Tibial nerve (tissue), 4 donors: Measurements from ENCODE around the gene MAMDC4. TPM values are rescaled to one million over a fixed set of nuclear protein-coding genes. Genes with fewer than 3 reads are reported as not detected.

Source experiments
- DNase-seq, 2 donors: peaks; one replicate each; pipeline ENCODE4 v3.0.0-alpha.2; 2019; ENCODE audit warnings: low spot score in 2 of 2
- H3K27ac ChIP-seq, 4 donors: fragments of 200-600 bp; sonication (generic) in 3 of 4; one replicate each; pipeline ENCODE4 v1.5.1; 2017 to 2019; ENCODE audit warnings: mild to moderate bottlenecking in 1 of 4
- H3K27me3 ChIP-seq, 2 donors: fragments of 200-600 bp; sonication (generic) in 1 of 2; one replicate each; pipeline versions ENCODE4 v1.5.1 to v1.6.0; 2017 to 2019
- H3K36me3 ChIP-seq, 3 donors: fragments of 200-600 bp; sonication (generic); one replicate each; pipeline ENCODE4 v1.5.1; 2018 to 2019
- H3K4me1 ChIP-seq, 4 donors: fragments of 200-600 bp; sonication (generic) in 3 of 4; one replicate each; pipeline ENCODE4 v1.5.1; 2017 to 2019
- H3K4me3 ChIP-seq, 4 donors: fragments of 200-600 bp; sonication (generic) in 3 of 4; one replicate each; pipeline ENCODE4 v1.5.1; 2017 to 2019; ENCODE audit warnings: mild to moderate bottlenecking in 1 of 4, moderate library complexity in 1 of 4
- H3K9me3 ChIP-seq, 4 donors: fragments of 200-600 bp; sonication (generic) in 3 of 4; one replicate each; pipeline ENCODE4 v1.5.1; 2017 to 2019
- CTCF ChIP-seq, 5 experiments: fragments of 200-600 bp in 3 of 5; fragments of 450-650 bp in 2 of 5; sonication (generic) in 3 of 5; IDR thresholded peaks; one replicate each; pipeline ENCODE4 v1.5.1; 2016 to 2019; ENCODE audit warnings: antibody characterized with exemption in 5 of 5, mild to moderate bottlenecking in 3 of 5, moderate library complexity in 2 of 5
- EP300 ChIP-seq, 2 donors: sonication (generic); formaldehyde crosslinking; IDR thresholded peaks; one replicate each; pipeline ENCODE4 v1.6.1; 2017; ENCODE audit warnings: antibody characterized with exemption in 2 of 2, mild to moderate bottlenecking in 1 of 2
- POLR2A ChIP-seq, 2 donors: fragments of 450-650 bp; IDR thresholded peaks; one replicate each; pipeline ENCODE4 v1.6.1; 2017; ENCODE audit warnings: antibody characterized with exemption in 2 of 2, mild to moderate bottlenecking in 2 of 2, moderate library complexity in 2 of 2
- WGBS, 2 donors: methylation state at CpG; one replicate each; pipeline ENCODE4 v1.1.5; 2018; 5-methylcytosine and 5-hydroxymethylcytosine counted together
- total RNA-seq, 4 donors: library from RNA; depleted of rRNA; stranded (reverse); fragments of >200 nt; gene quantifications; one replicate each; pipeline ENCODE4 v1.1.0, GENCODE V29; 2016

MAMDC4 gene
- total RNA-seq, 4 donors from 2014 or later, result 1.5 to 8.1 (median 4.4) TPM

GRCh38 chr9:136823136-136824046, 28.8 kb upstream of the MAMDC4 start:
- TF ChIP-seq POLR2A (IDR thresholded peaks at IDR 0.05), result no peak
- no peak for TF ChIP-seq EP300 (IDR thresholded peaks at IDR 0.05)
- Histone ChIP-seq H3K36me3 (peaks cover 0 to 55% (median 0%) of the 10 kb centered on the region in 3 donors), H3K27me3 (no peaks in the 10 kb centered on the region), H3K4me1 (peaks cover 0 to 18% (median 5%) of the 10 kb centered on the region in 4 donors), H3K4me3 (no peak overlapping the region), H3K27ac (no peak overlapping the region), H3K9me3 (no peaks in the 10 kb centered on the region)
- no peak for DNase-seq
- WGBS, 2 donors, result 87% methylated on average over 27 to 30 of the region's 30 CpGs

GRCh38 chr9:136824496-136825225, 27.5 kb upstream of the MAMDC4 start:
- WGBS, 2 donors, result 79 to 89% methylated on average over 16 to 19 of the region's 21 CpGs
- no peaks in the 10 kb centered on the region for H3K9me3 ChIP-seq
- H3K27ac ChIP-seq, result no peak overlapping the region
- H3K27me3 ChIP-seq, result no peaks in the 10 kb centered on the region
- DNase-seq, result no peak
- TF ChIP-seq CTCF (IDR thresholded peaks at IDR 0.05), result no peak
- TF ChIP-seq POLR2A (IDR thresholded peaks at IDR 0.05), result no peak
- no peak for TF ChIP-seq EP300 (IDR thresholded peaks at IDR 0.05)
- H3K36me3 ChIP-seq, result peaks cover 0 to 67% (median 5%) of the 10 kb centered on the region in 3 donors
- no peak overlapping the region for H3K4me3 ChIP-seq
- H3K4me1 ChIP-seq, result peaks cover 0 to 18% (median 5%) of the 10 kb centered on the region in 4 donors

- WGBS, 2 donors, result 89 to 92% methylated on average over 32 to 36 of the region's 44 CpGs
- Histone ChIP-seq H3K9me3 (no peaks in the 10 kb centered on the region), H3K36me3 (peaks cover 0 to 76% (median 14%) of the 10 kb centered on the region in 3 donors), H3K4me3 (no peak overlapping the region), H3K4me1 (peaks cover 0 to 18% (median 4%) of the 10 kb centered on the region in 4 donors), H3K27me3 (no peaks in the 10 kb centered on the region), H3K27ac (no peak overlapping the region)
- TF ChIP-seq EP300 (IDR thresholded peaks at IDR 0.05) (no peak), POLR2A (IDR thresholded peaks at IDR 0.05) (no peak), CTCF (IDR thresholded peaks at IDR 0.05) (no peak)
- no peak for DNase-seq
These were observed 26.6 kb upstream of the MAMDC4 start for GRCh38 chr9:136825295-136826187.

GRCh38 chr9:136826188-136826541, 26.0 kb upstream of the MAMDC4 start:
- 81 to 85% methylated on average over 5 to 14 of the region's 17 CpGs for WGBS, 2 donors
- Histone ChIP-seq H3K27me3 (no peaks in the 10 kb centered on the region), H3K27ac (no peak overlapping the region), H3K4me3 (no peak overlapping the region), H3K4me1 (peaks cover 0 to 12% (median under 1%) of the 10 kb centered on the region in 4 donors), H3K9me3 (no peaks in the 10 kb centered on the region), H3K36me3 (peaks cover 0 to 83% (median 18%) of the 10 kb centered on the region in 3 donors)
- TF ChIP-seq POLR2A (IDR thresholded peaks at IDR 0.05), result no peak
- no peak for TF ChIP-seq CTCF (IDR thresholded peaks at IDR 0.05)
- TF ChIP-seq EP300 (IDR thresholded peaks at IDR 0.05), result no peak
- no peak for DNase-seq
